ENCODE results near the gene STXBP5.

Gene STXBP5

DNA sequence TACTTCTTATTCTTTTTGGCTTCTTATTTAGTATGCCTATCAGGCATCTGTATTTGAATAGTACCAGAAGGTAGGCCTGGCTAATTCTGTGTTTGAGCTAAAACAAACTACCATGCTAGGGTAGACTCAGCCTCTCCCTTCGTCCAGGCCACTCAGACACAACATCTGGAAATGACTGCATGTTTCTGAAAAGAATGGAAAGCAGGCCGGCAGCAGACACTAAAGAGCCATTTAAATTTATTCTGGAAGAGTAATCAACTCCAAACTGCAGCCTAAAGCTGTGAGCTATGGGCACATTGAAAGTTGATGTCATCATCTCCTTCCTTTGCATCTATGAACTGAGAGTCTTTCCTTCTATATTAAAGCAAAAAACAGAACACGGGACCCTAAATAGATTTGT lies 233.4 kb downstream of the STXBP5 start:
- no peak for DNase-seq (ENCODE audit: low spot score)

DNA sequence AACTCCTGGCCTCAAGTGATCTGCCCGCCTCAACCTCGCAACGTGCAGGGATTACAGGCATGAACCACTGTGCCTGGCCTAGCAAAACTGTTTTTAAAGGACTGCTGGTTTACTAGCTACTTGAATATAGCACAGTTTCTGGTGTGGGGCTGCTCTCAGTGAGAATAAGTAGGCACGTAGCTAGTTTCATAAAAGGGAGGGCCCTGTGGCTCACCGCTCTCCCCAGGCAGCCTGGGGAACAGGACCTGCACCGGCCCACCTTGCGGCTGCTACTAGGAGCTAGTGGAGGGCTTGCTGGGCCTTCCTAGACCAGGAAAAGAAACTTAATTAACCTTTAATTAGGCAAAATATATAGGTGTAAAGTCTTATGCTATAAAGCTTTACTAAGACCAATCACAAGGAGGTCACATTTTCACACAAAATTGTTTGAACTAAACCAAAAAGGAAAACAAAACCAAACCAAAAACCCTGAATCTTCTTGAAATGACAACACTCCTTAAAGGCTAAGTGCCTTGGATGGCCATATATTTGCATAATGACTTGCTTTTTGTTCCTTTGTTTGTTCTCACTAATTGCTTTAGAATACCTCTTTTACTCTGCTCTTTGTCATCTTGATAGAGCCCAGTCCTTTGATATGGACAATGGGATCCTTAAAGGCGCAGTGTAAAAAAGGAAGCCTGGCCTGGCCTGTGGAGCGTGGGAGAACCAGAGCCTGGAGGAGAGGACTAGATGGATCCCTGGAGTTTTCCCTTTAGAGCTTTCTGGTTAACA lies 234.7 kb downstream of the STXBP5 start:
- DNase-seq (ENCODE audit: low spot score), result no peak
